Left hindlimb (tissue), 1 donor: ENCODE data around the gene QPCT.

Source experiments
- DNase-seq: peaks from one replicate; pipeline ENCODE4 v3.0.0-alpha.2; 2018

Gene QPCT

DNA sequence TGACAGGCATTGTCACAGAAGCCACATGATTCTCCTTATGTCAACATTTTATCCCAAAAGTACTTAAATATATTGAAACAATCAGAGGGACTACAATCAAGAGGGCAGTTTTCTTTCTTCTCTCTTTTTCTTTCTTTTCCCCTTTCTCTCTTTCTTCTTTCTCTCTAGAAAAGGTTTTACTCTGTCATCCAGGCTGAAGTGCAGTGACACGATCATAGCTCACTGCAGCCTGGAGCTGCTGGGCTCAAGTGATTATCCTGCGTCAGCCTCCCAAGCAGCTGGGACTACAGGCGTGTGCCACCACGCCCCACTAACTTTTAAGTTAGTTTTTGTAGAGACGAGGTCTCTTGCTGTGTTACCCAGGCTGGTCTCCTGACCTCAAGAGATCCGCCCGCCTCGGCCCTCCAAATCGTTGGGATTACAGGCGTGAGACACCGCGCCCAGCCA is 18.8 kb upstream of the QPCT start:
- no peak for DNase-seq

DNA sequence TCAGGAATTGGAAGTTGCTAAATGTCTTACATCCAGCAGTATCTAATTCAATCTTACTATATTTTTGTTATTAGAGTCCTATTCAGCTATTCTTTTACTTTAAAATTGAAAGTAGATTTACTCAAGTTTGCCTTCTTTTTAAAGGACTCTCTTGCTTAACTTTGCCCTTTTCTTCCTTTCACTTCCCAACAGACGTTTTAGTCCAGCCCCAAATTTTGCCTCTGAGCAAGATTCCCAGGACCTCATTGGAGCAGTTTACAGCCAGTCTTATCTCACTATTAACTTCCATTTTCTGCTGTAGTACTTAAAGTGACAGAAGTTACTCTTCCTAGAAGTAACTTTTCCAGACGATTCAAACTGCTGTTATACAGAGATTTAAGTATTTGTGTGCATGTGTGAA is 18.1 kb upstream of the QPCT start:
- DNase-seq = no peak

DNA sequence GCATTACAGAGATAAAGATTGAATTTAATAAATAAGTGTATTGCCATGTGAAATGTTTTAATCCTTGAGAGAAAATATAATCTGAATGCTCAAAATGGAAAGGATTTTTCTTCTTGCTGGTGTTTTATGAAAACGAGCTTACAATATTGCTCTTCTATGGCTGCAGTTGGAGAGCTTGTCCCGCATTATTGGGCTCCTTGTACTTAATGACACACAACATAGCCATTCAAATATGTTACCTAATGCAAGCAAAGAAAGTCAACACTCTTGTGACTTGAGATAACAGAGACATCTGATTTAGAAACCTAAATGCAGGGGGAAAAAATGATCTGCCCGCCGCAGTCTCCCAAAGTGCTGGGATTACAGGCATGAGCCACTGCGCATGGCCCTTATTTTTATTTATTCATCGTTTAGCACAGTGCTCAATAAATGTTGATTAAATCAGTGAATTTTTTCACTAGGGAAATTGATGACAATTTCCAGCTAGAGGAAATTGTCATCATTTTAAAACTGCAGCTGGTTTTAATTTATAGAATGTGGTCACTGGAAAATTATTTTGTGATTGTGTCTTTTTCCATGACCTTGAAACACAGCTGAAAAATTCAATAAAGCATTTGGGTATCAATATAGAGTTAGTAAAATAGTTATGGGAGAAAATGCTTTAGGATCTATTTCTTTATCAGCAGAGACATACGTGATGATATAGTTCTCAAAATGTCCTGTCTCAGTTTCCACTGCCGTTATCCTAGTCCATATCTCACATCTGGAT is 17.4 kb upstream of the QPCT start:
- DNase-seq = no peak

DNA sequence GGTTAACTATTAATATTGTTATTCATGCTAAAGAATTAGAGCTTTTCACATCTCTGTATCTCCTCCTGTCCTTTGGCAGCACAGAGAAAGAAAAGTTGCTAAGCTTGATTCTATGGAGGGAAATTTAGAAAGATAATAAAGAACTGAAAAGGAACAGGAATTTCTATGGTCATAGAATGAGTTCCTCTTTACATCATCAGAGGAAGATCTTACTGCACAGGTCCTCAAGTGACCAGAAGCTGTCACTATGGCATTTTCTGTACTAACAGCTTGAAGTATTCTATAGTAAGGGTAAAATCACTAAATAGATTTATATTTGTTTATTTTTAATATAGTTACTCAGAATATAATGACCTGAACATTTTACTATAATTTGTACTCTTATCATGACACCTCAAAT is 13.7 kb upstream of the QPCT start:
- no peak for DNase-seq

DNA sequence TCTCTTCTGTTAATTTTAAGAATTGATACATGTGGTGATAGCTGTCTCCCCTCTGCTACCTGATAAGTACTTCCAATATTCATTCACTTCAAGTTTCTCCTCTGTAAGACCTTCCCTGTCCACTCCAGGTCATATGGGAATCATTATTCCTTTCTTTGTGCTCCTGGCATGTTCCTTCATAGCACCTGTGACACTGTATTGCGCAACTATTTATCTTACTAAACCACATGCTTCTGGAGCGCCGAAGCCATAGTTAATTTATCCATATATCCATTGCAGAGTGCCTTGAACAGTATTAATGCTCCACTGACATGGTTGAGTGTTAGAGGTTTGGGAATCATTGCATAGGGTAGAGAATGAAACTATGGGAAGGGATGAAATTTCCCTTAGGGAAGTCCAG is 11.9 kb upstream of the QPCT start:
- no peak for DNase-seq

DNA sequence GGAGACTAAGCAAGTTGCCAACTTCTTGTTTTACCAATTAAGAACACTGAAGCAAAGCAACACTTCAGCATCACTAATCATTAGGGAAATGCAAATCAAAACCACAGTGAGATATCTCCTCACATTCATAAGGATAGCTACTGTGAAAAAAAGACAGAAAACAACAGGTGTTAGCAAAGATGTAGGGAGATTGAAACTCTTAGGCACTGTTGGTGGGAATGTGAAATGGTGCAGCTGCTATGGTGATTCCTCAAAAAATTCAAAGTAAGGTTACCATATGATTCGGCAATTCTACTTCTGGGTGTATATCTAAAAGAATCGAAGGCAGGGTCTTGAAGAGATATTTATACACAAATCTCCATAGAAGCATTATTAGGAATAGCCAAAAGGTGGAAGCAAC is 11.2 kb upstream of the QPCT start:
- DNase-seq = no peak

DNA sequence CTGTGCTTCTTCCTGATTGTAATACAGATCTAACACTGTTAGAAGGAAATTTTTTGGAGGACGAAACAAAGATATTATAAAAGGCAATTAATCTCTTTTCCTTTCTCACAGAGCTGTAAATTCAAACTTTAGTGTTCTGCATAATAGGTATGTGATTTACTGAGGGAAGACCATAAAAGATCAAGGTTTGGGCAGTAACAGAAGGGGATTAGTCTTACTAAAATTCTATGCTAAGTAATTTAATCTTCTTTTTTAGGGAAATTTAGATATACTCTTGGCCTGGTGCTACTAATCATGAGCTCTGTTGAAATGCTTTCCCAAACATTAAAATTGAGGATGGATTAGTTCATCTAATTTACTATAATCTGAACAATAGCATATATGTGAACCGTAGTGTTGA is 8.8 kb upstream of the QPCT start:
- no peak for DNase-seq

DNA sequence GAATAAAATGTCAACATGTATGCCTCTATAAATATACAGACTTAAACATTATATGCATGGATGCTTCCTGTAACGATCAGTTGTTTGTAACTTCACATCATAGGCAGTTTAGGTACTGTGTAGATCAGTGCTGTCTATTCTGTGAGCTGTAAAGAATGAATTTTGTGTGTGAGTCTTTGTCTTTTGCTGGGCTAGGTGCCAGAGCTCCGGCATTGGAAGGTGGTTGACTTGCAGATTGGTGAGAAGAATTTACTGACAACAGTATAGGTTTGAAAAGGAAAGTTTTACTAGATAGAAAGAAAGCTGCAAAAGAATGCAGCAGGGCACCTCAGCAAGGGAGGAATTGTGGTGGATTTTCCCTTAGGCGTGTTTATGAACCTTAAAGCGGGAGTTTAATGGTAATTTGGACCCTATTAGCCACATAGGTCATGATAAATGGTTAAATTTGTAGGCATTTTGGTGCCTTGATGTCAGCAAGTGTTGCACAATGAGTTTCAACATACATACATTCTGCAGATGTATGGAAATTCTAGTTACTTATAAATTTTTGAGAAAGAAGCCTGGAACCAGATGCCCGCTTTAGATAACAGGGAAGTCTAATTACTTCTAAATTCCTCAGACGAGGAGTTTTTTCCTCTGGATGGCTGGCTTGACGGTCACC is 6.7 kb upstream of the QPCT start:
- no peak for DNase-seq

DNA sequence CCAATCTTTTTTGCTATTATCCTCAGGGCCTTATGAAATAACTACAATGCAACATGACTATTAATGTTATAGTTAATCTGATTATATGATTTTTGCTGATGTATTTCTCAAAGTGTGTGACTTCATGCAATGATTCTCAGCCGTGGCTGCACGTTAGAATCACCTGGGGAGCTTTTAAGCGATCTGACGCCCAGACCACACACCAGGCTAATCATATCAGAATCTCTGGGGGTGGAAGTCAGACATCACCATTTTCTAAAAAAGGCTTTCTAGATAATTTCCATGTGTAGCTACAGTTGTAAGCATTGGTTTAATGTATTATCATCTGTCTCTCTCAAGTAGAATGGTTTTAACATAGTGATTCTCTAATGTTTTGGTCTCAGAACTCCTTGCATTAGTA is 5.5 kb upstream of the QPCT start:
- no peak for DNase-seq

DNA sequence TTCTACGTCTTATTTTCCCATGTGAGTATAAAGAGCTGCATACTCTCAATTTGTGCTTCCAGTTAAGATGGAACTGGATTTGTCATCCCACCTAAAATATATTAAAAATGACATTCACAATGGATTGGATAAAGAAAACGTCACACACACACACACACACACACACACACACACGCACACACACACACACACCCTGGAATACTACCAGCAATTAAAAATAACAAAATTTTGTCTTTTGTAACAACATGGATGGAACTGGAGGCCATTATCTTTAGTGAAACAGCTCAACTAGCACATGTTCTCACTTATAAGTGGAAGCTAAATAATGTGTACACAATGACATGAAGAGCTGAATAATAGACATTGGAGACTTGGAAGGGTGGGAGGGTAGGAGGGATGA is 3.8 kb upstream of the QPCT start:
- DNase-seq = no peak

DNA sequence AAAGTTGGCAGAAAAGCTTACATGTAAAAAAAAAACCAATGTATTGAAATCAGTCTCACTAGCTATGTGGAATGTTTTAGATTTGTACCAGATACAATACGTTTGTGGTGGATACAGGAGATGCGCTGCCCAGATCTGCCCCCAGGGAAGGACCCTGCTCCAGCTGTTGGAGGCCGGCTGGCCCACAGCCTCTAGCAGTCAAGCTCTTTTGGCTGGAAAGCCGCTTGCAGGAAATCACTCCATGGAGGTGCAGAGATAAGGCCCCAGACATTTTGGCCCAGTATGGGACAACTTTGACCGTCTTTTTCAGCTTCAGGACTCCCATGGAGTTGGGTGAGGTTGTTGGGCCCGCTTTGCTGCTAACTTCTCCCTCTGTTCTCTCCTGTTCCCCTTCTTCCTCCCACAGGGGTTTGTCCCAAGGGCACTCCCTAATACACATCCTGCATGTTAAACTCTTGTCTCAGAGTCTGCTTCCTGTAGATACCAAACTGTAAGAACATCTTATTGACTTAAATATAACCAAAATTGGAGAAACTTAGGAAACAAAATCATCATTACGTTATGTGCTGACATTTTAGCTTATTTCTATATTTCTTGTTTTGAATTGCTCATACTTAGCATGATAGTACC is 1.7 kb upstream of the QPCT start:
- peak; percentile 58 for DNase-seq

DNA sequence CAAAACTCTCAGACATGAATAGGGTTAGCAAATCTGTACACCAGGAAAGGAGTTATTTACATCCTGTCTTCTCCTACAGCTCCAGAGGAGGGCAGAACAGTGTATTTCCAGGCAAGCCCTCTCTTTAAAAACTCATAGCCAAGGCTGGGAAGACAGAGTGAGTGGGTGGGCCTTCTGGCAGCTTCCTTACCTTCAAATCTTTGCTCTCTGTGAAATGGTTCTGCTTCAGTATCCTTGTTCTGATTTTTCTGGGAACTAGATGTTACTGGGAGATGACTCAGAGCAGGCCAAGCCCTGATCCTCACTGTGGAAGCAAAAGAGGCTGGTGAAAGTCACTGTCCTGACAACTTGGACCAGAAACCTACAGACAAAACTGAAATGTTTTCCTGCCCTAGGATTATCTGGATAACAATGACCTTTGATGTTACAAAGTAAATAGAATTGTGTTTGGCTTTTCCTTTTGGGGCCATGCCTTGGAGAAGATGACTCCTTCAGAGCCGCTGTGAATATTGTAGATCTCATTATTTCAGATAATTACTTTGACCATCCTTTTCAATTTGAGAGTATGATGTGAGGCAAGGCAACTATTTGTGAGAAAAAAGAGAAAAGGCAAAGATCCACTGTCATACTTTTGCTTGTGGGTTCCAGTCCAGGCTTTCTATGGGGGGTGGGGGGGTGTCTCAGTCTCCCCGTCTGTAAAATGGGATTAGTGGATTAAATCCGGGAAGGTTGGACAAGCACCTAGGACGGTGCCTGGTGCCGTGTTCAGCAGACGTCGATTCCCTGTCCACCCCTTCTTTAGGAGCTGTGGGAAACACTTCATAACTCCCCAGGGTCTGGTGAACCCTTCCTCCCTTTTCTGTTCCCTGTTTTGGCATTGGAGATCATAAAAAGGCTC is 644 bp upstream of the QPCT start:
- peak; percentile 54 for DNase-seq

DNA sequence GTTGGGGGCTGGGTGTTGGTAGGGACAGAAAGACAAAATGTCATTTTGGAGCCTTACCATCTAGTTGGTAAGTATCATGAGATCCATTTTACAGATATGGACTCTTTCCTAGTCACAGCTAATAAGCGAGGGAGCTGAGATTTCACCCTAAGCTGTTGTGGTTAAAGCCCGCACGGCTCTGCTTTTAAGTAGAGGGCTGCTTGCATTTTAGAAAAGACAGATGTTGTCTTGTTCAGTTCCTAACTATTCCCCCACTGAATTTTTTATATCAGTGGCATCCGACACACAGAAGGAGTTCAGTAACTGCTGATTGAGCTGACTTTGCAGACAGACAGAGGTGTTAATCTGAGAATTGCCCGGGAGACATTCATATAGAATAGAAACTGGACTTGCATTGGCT is 3.7 kb downstream of the QPCT start:
- no peak for DNase-seq

DNA sequence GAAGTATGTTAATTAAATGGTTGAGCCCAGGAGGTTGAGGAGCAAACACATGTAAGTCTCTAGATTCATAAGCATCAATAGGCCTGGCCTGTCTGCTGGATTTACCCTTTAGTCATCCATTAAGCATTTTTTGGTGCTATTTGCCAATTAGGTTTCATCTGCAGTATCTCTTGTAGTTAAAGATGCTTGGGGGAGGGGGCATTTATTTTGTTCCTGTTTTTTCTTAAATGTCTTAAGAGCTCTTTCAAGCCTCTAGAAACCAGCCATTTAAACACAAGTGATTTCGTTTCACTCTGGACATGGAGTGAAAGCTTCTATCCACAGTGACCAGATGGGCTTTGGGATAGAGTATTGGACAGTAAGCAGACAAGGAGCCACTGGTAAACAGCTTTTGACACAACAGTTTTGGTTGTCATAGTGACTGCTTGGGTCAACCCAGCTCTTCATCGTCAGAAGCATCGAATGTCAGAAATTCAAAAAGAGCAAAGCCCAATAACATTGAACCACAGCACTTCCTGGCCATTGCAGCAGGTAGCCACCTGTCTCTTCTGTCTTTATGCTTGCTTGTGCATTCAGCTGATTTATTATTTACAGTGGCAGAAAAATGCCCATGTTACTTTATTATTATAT is 4.9 kb downstream of the QPCT start:
- no peak for DNase-seq

DNA sequence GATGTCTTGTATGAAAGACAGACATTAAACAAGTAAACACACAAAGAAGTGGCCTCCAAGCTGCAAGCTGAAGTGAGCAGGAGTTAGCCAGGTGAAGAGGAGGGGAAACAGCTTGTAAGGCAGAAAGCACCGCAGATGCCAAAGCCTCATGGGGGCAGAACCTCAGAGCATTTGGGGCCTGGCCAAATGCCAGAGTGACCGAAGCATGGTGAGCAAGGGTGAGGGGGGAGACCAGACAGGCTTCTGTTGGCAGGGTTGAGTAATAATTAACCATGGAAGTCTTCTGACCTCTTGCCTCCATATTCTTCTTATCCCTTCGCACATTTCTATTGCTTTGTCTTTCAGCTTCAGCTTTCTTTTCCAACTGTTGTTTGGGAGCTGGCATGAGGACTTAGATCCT is 5.6 kb downstream of the QPCT start:
- no peak for DNase-seq

DNA sequence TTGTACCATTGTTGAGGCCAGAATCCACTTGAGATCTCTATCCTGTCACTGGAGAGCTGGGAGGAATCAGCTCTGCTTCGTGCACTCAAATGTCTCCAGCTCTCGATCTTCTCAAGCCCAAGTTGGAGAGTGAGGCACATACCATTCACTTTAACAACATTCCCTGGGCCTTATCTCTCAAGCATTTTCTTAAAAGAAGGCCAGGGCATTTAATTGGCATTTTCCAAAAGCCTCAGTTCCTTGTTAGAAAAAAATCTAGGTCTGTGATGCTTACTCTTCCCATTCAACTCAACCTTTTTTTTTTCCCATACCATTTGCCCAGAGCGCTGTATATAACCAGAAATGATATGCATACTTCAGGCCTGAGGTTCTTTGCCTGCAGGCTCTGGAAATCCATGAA is 10.1 kb downstream of the QPCT start:
- DNase-seq = no peak

DNA sequence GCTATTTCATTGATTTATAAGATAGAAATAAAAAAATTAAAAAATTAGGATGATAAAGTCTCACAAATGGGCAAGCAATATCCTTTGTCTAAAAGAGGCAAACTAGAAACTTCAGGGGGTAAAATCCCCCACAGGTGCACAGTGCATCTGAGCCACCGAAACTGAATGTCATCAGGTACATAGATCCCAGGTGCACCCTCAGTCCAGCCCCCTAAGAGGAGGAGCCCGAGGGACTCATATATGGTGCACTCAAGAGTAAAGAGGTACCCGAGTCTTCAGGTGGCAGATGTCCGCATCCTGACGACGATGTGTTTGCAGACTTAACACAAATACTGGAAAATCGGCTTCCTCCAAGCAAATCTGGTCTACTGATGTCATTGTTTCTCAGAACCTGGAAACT is 11.3 kb downstream of the QPCT start:
- no peak for DNase-seq

DNA sequence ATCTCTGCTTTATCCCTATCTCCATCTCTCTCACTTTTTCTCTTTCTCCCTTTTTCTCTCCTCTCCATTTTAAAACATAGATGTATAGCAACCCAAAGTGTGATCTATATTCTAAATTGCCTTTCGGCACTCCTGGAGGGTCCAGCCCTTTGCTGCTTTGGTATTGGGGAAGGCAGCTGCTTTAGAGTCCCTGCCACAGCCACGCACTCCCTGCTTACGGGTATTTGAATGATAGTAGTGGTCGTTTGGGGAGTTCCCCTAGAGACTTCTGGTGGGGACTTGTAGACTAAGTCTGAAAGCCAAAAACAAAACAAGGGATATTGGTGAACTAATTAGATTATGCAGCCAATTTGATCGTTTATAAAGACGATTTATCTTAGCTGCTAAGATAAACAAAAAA is 11.9 kb downstream of the QPCT start:
- DNase-seq = no peak

DNA sequence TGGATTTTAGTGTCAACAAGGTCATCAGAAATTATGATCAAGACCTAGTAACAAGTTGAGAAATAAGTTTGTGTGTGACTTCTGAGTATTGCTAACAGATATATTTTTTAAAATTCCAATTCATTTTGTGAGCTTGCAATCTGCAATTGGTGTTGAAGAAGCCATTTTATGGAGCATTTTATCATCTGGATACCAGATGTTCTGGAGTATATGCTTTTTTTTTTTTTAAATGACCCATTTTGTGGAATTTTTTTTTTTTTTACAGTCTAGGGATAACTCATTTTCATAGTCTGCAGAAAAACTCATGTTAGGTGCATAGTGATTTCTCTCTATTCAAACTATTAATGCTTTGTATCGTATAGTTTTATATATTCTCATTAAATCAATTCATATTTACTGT is 12.6 kb downstream of the QPCT start:
- no peak for DNase-seq

DNA sequence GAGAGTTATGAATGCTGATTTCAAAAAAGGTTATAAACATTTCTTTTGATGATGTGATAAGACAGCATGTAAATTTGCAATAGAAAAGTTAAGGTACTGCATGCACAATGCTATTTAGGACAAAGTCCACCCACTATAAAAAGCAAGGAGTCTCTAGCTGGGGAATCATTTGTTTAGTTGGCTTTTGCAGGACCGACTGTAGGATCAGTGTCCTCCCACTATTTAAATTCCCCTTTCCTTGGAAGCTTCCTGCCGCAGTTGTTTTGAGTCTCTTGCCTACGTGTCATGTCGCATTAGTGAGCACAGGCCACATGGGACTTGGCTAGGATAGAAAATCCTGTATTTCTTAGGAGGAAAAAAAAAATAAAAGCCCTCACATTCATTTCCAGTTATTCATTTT is 13.1 kb downstream of the QPCT start:
- DNase-seq = no peak

DNA sequence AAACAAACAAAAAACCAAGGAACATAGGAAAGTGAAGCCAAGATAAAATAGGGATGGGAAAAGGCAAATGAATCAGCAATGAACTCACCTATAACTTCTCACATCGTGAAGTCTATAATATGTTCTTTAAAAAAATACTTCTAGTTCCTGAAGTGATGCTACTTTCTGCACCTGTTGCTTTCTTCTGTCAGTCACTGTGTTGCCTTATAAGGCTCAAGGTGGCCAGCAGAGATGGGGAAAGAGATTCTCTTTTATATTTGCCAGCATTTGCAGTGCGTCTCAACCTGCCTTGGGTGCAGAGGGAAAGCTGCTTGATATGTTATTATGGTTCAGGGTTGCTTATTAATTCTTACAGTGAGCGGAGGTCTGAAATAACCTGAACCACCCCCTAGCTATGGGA is 14.0 kb downstream of the QPCT start:
- no peak for DNase-seq

DNA sequence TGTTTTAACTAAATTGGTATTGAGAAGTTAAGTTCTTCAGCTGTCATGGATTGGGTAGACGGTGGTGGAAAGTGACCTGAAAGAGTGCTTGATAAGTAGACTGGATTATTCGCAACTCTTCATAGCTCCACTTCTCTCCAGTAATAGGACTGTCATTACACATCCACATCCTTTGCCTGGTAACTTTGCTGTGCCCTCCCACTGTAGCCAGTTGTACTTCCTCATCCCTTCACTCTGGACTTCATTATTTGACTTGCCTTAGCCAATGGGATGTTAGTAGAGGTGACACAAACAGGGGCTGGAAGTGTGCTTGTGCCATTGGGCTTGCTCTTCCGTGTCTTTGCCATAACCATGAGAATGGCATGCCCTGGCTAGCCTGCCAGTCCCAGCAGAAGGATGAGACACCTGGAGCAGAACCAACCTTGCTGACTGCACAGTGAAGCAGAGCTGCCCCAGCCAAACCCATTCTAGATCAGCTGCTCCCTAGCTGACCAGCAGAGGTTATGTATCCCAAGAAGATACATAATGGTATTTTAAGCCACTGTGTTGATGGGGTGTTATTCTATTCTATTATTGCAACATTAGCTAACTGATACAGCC is 16.9 kb downstream of the QPCT start:
- no peak for DNase-seq
